Stimulated activated CD8-positive, alpha-beta memory T cell treated with anti-CD3 and anti-CD28 coated beads, Interleukin-2, amount 100 ng/mL, for 48 hours (primary cell): ENCODE data around the gene FNIP2.
"Not testable (repeated sequence)": the region's sequence is repeated elsewhere in the genome, so short reads cannot be mapped to it uniquely, and the experiment has no call there.

Experiments
- DNase-seq, 2 donors: peaks; one replicate each; pipeline ENCODE4 v3.0.0-alpha.2; 2020; ENCODE audit warnings: low read depth in 2 of 2

FNIP2 gene

GRCh38 chr4:158870282-158870625, 101.4 kb downstream of the FNIP2 start:
- DNase-seq: no peak

- no peak for DNase-seq
These were observed 102.0 kb downstream of the FNIP2 start for GRCh38 chr4:158870626-158871334.

- DNase-seq: no peak
These were observed 102.5 kb downstream of the FNIP2 start for GRCh38 chr4:158871335-158871724.

GRCh38 chr4:158873795-158874401, 105.1 kb downstream of the FNIP2 start:
- DNase-seq: no peak

GRCh38 chr4:158875026-158875425, 106.2 kb downstream of the FNIP2 start:
- no peak for DNase-seq

GRCh38 chr4:158875455-158875854, 106.6 kb downstream of the FNIP2 start:
- DNase-seq: no peak

GRCh38 chr4:158877069-158877468, 108.2 kb downstream of the FNIP2 start:
- no peak for DNase-seq

- not testable (repeated sequence) for DNase-seq
These were observed 113.3 kb downstream of the FNIP2 start for GRCh38 chr4:158882142-158882541.

- no peak for DNase-seq
These were observed 115.5 kb downstream of the FNIP2 start for GRCh38 chr4:158884280-158884679.

- no peak for DNase-seq
These were observed 116.7 kb downstream of the FNIP2 start for GRCh38 chr4:158885564-158885963.

GRCh38 chr4:158890294-158890693, 121.5 kb downstream of the FNIP2 start:
- DNase-seq: no peak

- DNase-seq: no peak
These were observed 122.4 kb downstream of the FNIP2 start for GRCh38 chr4:158891256-158891655.

- DNase-seq: no peak
These were observed 126.0 kb downstream of the FNIP2 start for GRCh38 chr4:158894826-158895225.

GRCh38 chr4:158895797-158896576, 127.2 kb downstream of the FNIP2 start:
- DNase-seq: no peak

GRCh38 chr4:158896577-158897238, 127.9 kb downstream of the FNIP2 start:
- not testable (repeated sequence) for DNase-seq

GRCh38 chr4:158900408-158900807, 131.6 kb downstream of the FNIP2 start:
- DNase-seq: not testable (repeated sequence)

GRCh38 chr4:158902280-158903078, 133.7 kb downstream of the FNIP2 start:
- DNase-seq: not testable (repeated sequence)

GRCh38 chr4:158903079-158903456, 134.2 kb downstream of the FNIP2 start:
- DNase-seq: no peak

- no peak for DNase-seq
These were observed 134.7 kb downstream of the FNIP2 start for GRCh38 chr4:158903472-158904043.

GRCh38 chr4:158904815-158905214, 136.0 kb downstream of the FNIP2 start:
- no peak for DNase-seq

- no peak for DNase-seq
These were observed 137.2 kb downstream of the FNIP2 start for GRCh38 chr4:158906073-158906472.
